Left colon (tissue), 2 donors: ENCODE measurements around the gene TSSK2. TPM values are rescaled to one million over a fixed set of nuclear protein-coding genes. Genes with fewer than 3 reads are reported as not detected.

Source experiments
- ATAC-seq: fragments of 200-7000 bp; cut with Tn5 transposase; one replicate; pipeline ENCODE4 v1.9.1; 2020; ENCODE audit warnings: mild to moderate bottlenecking, moderate library complexity
- DNase-seq, 2 donors: peaks; one replicate each; pipeline ENCODE4 v3.0.0-alpha.2; 2020
- intact Hi-C, 2 donors: fragments of 100-400 bp; cut with DNase I in 1 of 2; cut with micrococcal nuclease in 1 of 2; formaldehyde crosslinking; loops; one replicate each; pipeline versions ENCODE4 v1.11.2 to v1.14.0; 2022; cut with DNase I, micrococcal nuclease
- total RNA-seq, 2 donors: library from RNA; stranded (reverse); fragmentation: NEBNext Ultra II Directional; extraction: Animal tissue kit (Norgen Biotek cat#: 25700); gene quantifications; one replicate each; pipeline ENCODE4 v1.2.1, GENCODE V29; 2021
- donor health status: DM: no; HTN: no; CAD: no.
- donor health status: DM: yes; HTN: yes; CAD: no.

TSSK2 gene
- total RNA-seq, 2 donors from 2014 or later = not detected

DNA sequence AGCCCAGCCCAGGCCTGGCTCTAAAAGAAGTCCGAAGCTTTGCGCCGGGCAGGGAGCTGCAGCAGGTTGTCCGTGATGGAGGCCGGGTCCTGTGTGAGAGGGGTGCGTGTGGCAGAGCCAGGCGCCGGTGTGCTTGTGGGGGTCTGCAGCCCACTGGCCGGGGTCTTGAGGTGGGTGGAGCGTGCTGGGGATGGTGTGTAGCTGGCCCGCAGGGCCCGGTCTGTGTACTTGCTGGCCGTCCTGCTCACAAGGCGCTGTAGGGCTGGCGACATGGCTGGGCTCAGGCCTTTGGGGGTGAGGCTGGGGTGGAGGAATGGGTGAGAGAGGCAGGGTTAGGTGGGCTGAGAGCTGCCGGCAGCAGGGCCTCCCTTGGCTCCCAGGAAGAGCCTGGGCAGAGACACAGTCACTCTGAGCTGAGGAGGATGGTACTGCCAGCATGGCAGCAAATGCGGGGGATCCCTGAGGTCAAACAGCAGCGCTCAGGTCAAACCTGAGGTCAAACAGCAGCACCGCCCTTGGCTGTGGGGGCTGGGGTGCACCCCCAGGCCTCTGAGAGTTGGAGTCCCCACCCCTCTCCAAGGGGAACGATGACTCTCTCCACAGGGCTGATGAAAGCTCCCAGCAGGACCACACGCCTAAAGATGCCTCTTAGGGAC is 3.2 kb downstream of the TSSK2 start:
- no peak for DNase-seq
- no peak for ATAC-seq
- intact Hi-C loops = no loop called here

DNA sequence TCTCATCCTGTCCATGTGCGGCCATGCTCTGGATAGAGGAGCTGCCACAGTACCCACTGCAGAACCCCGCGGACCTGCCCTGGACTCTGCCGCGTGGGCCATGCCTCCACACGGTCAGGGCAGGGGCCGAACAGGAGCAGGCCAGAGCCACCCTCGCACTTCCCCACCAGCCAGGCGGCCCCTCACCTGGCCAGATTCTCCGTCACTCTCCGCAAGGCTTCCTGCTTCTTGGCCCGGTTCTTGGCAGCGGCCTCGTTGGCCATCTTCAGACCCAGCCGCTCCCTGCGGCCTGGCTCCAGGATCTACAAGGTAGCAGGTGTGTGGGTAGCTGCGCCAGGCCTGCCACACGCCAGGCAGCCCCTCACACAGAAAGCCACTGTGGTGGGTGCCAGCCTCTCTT is 3.8 kb downstream of the TSSK2 start:
- ATAC-seq = no peak
- intact Hi-C loops = no loop called here
- DNase-seq = no peak

DNA sequence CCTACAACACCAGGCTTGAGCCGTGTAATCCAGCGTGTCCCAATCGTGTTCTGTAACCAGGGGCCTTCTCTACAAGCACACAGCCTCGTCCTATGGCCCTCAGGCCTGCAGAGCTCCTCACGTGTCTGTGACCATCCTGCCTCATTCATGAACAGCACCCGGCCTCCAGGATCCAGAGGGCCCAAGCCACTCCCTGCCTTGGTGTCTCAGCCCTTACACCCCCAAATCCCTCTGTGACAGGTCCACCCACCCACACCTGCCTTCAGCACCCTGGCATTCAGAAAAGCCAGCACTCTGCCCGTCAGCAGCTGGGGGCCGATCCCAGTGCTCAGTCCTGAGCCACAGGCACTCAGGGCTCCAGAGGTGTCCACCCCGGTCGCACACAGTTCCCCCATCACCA is 5.8 kb downstream of the TSSK2 start:
- no peak for DNase-seq
- ATAC-seq = no peak
- intact Hi-C loops = no loop called here

DNA sequence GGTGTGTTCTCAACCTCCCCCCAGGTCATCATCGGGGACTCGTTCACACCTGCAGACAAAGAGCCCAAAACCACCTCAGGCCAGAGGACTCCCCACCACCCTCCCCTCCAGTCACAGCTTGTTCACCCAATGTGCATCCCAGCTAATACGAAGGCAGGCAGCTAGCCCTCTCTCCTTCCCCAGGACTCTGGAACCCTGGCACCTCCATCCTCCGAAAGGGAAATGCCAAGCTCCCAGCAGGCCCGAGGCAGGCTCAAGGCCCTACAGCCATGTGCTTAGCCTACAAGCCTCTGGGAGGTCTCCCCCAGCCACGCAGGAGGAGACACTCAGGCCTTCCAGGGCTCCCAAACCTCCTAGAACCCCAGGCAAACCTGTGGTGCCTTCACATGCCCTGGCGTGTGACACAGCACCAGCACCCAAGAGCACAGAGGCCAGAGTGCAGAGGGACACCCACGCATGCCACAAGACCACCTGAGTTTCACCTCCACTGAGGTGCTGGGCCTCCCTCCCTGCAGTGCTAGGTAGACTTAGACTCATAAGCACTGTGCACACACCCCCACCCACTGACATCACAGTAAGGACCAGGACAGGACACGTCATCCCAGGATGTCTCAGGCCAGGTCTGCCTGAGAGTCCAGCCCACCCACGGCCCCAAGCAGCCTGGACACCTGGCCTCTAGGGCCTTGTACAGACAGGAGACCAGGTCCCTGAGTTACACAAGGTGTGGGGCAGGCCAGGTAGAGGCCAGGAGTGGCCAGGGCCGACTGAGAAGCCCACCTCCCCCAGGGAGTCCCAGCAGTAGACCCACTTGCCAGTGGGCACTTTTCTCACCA is 6.5 kb downstream of the TSSK2 start:
- intact Hi-C loops = no loop called here
- no peak for ATAC-seq
- no peak for DNase-seq

DNA sequence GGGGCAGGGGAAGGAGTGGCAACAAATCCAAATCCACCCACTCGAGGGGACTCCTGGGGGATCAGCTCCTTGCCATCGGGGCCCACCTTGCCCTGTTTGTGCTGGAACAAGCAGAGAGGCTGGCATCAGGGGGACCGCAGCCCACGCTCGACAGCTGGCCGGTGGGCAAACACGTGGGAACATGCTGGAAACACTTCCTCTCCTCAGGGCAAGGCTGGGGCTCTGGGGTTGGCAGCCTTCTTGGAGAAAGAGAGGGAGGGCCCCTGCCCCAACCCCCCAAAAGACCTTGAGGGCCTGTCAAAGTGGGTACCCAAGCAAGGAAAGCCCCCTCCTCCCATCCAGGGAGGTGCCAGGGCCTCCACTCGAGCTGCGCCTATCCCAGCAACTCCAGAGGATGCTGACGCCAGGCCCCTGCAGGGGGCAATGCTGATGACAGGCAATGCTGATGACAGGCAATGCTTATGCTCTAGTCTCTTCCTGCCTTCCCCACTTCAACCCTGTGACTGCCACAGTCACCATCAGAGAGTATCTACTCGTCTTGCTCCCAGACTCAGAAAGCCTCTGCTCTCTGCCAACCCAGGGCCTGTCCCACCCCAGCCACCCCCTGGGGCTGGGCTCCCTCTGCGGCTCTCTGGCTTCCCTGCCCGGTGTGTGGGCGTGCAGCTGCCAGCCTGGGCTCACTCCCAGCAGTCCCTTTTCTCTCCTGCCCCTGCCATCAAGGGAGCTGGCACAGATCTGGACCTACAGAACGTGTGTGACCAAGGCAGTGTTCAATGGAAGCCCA is 7.3 kb downstream of the TSSK2 start:
- ATAC-seq (no peak), DNase-seq (no peak)
- intact Hi-C loops = no loop called here

DNA sequence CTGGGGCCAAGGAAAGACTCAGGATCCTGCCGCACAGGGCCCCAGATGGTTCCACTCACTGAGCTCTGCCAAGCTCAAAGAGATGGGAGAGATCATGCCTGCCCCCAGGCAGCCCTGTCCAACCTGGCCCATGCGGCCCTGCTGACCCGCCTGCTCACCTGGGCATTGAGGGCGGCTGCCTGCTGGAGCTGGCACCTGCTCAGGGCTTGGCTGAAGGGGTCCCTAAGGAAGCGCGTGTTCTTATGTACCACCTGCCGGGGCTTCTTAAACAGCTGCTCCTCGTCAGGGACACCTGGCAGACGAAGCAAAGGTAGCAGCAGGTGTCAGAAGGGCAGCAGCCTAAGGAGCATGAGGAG is 7.9 kb downstream of the TSSK2 start:
- intact Hi-C loops = no loop called here
- no peak for ATAC-seq
- DNase-seq = no peak

DNA sequence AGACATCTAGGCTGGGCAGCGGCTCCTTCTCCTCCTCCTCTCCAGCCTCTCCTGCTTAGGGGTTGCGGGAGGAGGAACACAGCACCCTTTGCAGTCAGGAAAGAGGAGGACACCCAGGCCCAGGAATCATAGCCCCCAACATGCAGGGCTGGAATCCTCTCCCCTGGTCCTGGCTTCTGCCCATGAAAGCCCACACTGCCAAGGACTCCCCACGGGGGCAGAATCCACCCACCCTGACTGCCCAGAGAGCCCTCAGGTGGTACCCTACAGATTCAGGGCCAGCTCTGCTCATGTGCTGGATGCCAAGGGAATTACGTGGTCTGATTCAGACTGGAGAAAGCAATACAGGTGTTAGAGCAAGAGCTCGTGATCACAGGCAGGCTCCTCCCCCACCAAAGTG is 8.9 kb downstream of the TSSK2 start:
- no peak for DNase-seq
- intact Hi-C loops = no loop called here
- no peak for ATAC-seq

DNA sequence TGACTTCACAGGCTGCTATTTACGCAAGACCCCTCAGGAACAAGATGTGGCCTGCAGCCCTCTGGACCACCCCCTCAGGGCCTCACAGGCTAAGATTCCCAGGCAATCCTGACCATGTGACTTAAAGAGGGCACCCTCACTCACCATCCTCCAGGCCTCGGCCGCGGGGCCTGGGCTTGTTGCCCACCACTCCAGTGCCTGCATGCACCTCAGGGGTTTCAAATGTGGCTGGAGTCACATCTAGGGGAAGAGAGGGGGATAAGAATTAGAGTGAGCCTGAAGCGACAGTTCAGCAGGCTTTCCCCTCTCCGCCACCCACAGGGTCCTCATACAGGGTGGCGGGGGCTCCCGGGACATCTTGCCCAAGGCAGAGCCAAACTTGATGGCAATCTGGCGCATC is 11.3 kb downstream of the TSSK2 start:
- DNase-seq (no peak), ATAC-seq (no peak)
- intact Hi-C loops = no loop called here

DNA sequence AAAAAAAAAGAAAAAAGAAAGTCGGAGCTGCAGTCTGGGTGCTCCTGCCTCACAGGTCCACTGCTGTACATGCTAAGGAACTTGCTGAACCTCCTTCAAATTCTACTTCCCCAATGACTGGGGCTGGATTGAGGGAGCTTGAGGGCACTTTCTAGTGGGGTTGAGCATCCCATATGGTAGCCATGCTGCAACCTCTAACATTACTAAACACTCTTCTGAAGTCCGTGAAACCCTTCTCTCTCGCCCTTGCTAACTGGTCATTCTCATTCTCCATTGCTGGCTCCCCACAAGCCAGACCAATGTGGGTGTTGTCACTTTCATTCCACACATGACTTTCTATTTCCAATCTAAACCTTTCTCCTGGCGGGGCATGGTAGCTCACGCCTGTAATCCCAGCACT is 12.1 kb downstream of the TSSK2 start:
- intact Hi-C loops = no loop called here
- ATAC-seq (no peak), DNase-seq (no peak)

DNA sequence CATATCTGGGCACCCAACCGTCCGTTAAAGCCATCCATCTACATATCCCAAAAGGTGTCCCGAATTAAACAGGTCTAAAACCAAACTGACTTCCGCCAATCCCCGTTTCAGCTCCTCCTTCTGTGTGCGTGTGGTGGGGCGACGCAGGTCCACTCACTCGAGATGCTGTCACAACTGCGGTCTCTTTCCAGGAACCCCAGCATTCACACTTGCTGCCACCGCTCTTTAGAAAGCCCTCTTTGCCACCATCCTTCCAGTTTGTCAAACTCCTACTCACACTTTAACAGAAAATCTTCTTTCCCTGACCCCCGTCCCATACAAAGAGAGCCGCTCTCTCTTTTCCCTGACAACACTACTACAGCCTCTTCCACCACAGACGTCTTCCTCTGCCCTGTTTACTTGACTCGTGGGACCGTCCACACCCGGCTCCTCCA is 12.9 kb downstream of the TSSK2 start:
- ATAC-seq = peak; percentile 13
- intact Hi-C loops = no loop called here

DNA sequence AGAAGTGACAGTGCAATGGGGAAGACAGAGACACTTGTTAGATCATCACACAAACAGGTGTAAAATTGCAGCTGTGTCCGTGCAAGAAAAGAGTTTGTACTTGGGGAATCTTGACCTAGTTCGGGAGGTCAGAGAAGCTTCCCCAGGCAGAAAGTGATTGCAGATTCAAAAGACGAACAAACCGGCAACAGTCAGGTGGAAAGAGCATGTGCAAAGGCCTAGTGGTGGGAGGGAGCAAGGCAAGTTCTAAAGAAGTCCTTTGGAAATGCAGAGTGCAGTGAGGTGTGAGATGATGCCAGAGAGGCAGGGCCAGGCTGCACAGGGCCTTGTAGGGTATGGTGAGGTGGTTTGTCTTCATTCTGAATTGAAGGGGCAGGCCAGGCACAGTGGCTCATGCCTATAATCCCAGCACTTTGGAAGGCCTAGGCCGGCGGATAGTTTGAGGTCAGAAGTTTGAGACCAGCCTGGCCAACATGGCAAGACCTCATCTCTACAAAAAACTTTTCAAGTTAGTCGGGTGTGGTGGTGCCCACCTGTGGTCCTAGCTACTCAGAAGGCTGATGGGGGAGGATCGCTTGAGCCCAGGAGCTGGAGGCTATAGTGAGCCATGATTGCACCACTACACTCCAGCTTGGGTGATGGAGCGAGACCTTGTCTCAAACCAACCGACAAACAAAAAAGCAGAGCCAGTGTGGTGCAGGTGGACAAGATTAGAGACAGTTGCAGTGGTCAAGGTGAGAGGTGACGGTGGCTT is 15.3 kb downstream of the TSSK2 start:
- ATAC-seq = no peak
- no peak for DNase-seq
- intact Hi-C loops = no loop called here

More for the DNA sequence above, 12.9 kb downstream of the TSSK2 start:
- no peak for DNase-seq

DNA sequence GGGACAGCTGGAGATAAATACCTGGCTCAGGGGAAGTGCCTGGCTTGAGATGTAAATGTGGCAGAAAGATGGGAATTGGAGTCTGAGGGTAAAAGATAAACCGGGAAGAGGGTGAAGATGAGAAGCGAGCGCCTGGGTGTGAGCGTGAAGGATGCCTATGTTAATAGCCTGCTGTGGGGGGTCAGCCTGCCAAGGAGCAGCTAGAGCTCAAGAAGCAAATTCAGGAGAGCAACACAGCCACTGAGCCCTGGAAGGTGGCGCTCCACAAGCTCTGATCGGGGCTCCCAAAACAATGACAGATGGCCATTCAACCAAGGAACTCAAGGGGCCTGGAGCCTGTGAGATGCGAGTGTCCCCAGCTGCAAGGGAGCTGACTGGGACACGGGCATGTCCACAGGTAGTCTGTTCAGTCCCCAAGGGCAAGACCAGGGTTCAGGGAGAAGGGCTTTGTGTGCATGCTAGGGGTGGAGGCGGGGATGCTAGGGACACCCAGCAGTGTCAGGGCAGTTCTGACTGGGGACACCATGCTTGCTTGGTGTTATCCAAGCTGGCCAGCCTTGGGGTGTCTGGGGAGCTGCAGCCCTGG is 16.2 kb downstream of the TSSK2 start:
- DNase-seq (no peak), ATAC-seq (no peak)
- intact Hi-C loops = no loop called here

DNA sequence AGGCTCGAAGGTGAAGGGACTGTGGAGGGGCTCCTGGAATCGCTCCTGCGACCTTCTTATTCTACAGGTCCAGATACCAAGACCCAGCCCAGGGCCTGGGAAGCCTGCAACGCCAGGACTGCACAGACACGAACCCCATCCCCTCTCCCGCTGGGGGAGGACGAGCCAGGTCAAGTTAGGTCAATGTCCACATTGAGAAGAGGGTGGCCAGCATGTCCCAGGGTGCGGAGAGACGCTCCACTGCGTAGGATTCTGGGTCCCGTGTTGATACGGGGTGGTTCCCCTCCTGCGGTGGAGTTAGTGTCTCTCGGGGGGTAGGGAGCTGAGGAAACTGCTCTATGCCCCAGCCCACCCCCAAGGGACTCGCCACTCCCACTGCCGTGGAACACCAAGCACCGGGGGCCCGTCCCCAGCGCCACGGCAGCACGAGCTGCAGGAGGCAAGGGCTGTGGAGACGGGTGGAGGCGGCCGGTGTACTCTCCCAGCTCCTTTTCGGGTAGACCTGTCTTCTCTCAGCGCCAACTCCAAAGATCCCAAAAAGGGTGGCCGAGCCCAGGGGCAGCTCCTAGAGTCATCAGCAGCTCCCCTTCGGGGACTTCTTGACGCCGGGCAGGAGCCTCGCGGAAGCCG is 17.4 kb downstream of the TSSK2 start:
- no peak for ATAC-seq
- DNase-seq = no peak
- intact Hi-C loops = no loop called here

DNA sequence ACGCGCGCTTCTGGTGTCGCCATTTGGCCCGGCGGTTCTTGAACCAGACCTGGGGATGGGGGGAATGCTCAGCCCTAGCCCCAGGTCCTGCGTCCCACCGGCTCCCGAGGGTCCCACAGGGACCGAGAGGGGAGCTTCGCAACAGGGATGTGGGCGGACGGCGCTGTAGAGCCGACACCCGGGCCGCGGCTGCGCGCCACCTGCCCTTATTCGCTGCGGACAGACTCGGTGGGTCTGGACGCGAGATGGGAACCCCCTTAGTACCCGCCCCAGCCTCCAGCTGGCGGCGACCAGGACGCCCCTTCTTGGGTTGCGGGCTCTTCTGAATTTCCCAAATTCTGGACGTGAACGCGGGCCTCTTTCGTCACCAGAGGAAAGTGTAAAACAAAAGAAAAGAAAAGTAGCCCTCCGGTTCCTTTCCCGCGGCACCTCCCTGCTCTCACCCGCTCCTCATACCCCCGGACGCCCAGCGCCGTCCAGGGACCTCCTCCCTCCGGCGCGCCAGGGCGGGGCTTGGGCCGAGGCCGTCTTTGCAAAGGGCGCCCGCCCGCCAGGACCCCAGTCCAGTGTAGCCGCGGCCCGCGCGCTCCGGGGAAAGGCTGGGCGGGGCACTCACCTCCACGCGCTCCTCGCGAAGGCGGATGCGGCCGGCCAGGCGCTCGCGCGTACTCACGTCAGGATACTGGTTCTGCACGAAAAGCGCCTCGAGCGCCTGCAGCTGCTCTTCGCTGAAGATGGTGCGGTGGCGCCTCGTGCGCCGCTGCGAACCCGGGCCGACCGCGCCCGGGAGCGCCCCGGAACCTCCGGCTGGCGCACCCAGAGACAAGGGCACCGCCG is 18.2 kb downstream of the TSSK2 start:
- DNase-seq (no peak), ATAC-seq (no peak)
- intact Hi-C loops = no loop called here

DNA sequence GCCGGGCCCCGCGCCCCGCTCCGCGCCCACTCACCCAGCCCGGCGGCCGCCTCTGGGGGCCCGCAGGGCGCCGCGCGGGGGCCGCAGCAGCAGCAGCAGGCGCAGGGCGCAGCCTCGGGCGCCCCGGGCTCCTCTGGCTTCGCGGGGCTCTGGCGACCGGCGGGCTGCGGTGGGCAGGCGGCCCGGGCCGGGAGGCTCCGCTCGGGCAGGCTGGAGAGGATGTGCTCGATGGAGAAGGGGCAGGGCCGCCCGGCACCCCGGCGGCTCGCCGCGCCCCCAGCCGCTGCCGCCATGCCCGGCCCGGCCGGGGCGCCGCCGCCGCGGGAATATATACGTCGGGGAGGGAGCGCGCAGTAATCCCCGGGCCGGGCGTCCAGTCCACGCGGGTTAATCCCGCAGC is 18.9 kb downstream of the TSSK2 start, which contains the start of gene GSC2:
Gene GSC2 (minus strand): TSS at position 302 of the 400 bp plus-strand sequence. CDS start 9 bp downstream, at position 293.
- intact Hi-C loops = no loop called here
- ATAC-seq (no peak), DNase-seq (no peak)

DNA sequence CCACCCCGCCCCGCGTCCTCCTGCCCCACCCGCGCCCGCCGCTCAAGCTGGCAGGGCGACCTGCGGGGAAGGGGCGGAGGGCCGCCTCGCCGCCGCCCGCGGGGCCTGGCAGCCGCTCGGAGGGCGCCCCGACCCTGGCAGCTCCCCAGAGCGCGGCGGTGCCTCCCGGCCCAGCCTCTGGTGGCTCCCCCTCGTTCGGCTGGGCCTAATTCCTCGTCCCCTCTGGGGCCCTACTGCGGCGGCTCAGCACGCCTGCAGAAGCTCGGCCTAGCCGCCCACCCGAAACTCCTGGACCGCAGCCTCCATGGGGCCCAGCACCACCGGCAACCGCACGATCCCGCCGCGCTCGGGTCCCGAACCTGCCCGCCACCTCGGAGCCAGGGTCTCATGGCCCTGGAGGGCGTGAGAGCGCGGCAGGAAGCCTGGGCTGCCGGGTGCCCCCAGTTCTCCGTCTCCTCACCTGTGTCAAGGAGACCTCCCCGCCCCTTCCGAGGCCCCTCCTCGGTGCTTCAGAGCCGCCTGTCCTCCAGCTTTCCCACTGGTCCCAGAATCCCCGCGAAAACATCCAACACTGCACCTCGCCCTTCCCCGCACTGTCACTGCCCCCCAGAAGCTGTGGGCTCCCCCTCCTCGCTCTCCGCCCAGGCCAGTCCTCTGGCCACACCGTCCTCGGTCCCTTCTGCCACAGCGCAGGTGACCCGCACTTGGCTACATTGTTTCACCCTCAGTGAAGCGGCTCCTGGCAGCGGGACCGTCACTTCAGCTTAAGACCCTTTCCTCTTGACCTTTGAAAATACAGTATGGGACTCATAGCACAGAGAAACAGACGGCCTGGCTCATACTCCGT is 19.6 kb downstream of the TSSK2 start:
- intact Hi-C loops = no loop called here
- no peak for ATAC-seq
- no peak for DNase-seq
